HepG2 (cell line): ENCODE results near the gene ARL3. TPM values are rescaled to one million over a fixed set of nuclear protein-coding genes. Genes with fewer than 3 reads are reported as not detected.

Source experiments
- ATF6 ChIP-seq: sonication (generic); formaldehyde crosslinking; conservative IDR thresholded peaks from 2 replicates; pipeline ENCODE4 v1.4.0; 2020; ENCODE audit warnings: missing genetic modification reagents
- FOXA3 ChIP-seq: IDR thresholded peaks from 2 replicates; pipeline ENCODE4 v1.6.1; 2016; ENCODE audit warnings: missing genetic modification reagents, missing compliant biosample characterization
- FOXK1 ChIP-seq: sonication (generic); formaldehyde crosslinking; IDR thresholded peaks from 2 replicates; pipeline ENCODE4 v1.4.0; 2020; ENCODE audit warnings: low read depth, missing genetic modification reagents, borderline replicate concordance
- GATA4 ChIP-seq: sonication (generic); IDR thresholded peaks from 2 replicates; pipeline ENCODE4 v1.6.1; 2016; ENCODE audit warnings: antibody characterized with exemption, low read depth, borderline replicate concordance
- HNF1B ChIP-seq: sonication (generic); formaldehyde crosslinking; IDR thresholded peaks from 2 replicates; pipeline ENCODE4 v1.5.1; 2020; ENCODE audit warnings: mild to moderate bottlenecking, moderate library complexity, missing genetic modification reagents
- NBN ChIP-seq: fragments of 450-650 bp; conservative IDR thresholded peaks from 2 replicates; pipeline ENCODE4 v1.6.1; 2017
- SAP130 ChIP-seq: IDR thresholded peaks from 2 replicates; pipeline ENCODE4 v1.6.1; 2016; ENCODE audit warnings: low read depth
- SKIL ChIP-seq: sonication (generic); formaldehyde crosslinking; IDR thresholded peaks from 2 replicates; pipeline ENCODE4 v1.8.0; 2022; ENCODE audit warnings: missing genetic modification reagents, mild to moderate bottlenecking, moderate library complexity, borderline replicate concordance
- ZBED4 ChIP-seq: sonication (generic); formaldehyde crosslinking; IDR thresholded peaks from 2 replicates; pipeline ENCODE4 v1.4.0; 2020; ENCODE audit warnings: missing genetic modification reagents, borderline replicate concordance
- ZBTB7B ChIP-seq: sonication (generic); formaldehyde crosslinking; IDR thresholded peaks from 2 replicates; pipeline ENCODE4 v1.4.0; 2020; ENCODE audit warnings: missing genetic modification reagents
- ZC3H4 ChIP-seq: sonication (generic); formaldehyde crosslinking; IDR thresholded peaks from 2 replicates; pipeline ENCODE4 v1.4.0; 2020; ENCODE audit warnings: missing genetic modification reagents, borderline replicate concordance
- ZFP90 ChIP-seq: sonication (generic); formaldehyde crosslinking; IDR thresholded peaks from 2 replicates; pipeline ENCODE4 v1.8.0; 2022; ENCODE audit warnings: missing genetic modification reagents, mild to moderate bottlenecking, inconsistent platforms, borderline replicate concordance
- ZFP91 ChIP-seq: sonication (generic); formaldehyde crosslinking; IDR thresholded peaks from 2 replicates; pipeline ENCODE4 v1.9.0; 2022; ENCODE audit warnings: missing genetic modification reagents, mild to moderate bottlenecking, borderline replicate concordance
- ZNF10 ChIP-seq: sonication (generic); formaldehyde crosslinking; IDR thresholded peaks from 2 replicates; pipeline ENCODE4 v1.4.0; 2020; ENCODE audit warnings: mild to moderate bottlenecking, low read depth, missing genetic modification reagents, borderline replicate concordance
- ZNF350 ChIP-seq: sonication (generic); formaldehyde crosslinking; IDR thresholded peaks from 2 replicates; pipeline ENCODE4 v1.4.0; 2020; ENCODE audit warnings: mild to moderate bottlenecking, low read depth, missing genetic modification reagents, borderline replicate concordance
- ZNF652 ChIP-seq: IDR thresholded peaks from 2 replicates; pipeline ENCODE4 v1.6.1; 2016; ENCODE audit warnings: low read depth, borderline replicate concordance
- ZNF678 ChIP-seq: sonication (generic); formaldehyde crosslinking; IDR thresholded peaks from 2 replicates; pipeline ENCODE4 v1.4.0; 2020; ENCODE audit warnings: mild to moderate bottlenecking, missing genetic modification reagents
- polyA plus RNA-seq, 8 experiments: library from polyadenylated mRNA; depleted of rRNA in 3 of 8; stranded (reverse) in 7 of 8; unstranded in 1 of 8; fragments of >200 nt; fragmentation: Illumina TruSeq in 4 of 8; extraction: Trizol in 4 of 8; gene quantifications; 2 replicates each; pipeline versions ENCODE4 v1.2.1 to v1.2.3, GENCODE V29; 2011 to 2016; ENCODE audit warnings: low read depth in 4 of 8, missing spikeins in 1 of 8, mixed read lengths in 1 of 8; ENCODE audit not compliant: insufficient read depth in 1 of 8
- total RNA-seq, 5 experiments: library from RNA; depleted of rRNA; stranded (reverse); fragments of >200 nt; fragmentation: Illumina TruSeq; extraction: Trizol; gene quantifications; 2 replicates each; pipeline ENCODE4 v1.2.3, GENCODE V29; 2016; ENCODE audit warnings: low read depth in 1 of 5

ARL3 gene
- total and polyA plus RNA-seq, 2 of the 13 experiments (the other 11 are each of a cell fraction or from before 2014, with no cell fraction given): 5.2 to 6.6 TPM

- TF ChIP-seq ZFP91 (CRISPR knock-in tag) (peak; percentile 82; the same call in 1 of the 2 replicates), FOXK1 (CRISPR knock-in tag) (no peak), ZNF652 (CRISPR knock-in tag) (no peak; the same call in 1 of the 2 replicates), SAP130 (CRISPR knock-in tag) (peak; percentile 92), ZC3H4 (CRISPR knock-in tag) (no peak), GATA4 (no peak), ZNF350 (CRISPR knock-in tag) (no peak; the same call in 1 of the 2 replicates), ZNF10 (CRISPR knock-in tag) (no peak), NBN (no peak), ZFP90 (CRISPR knock-in tag) (no peak; the same call in 1 of the 2 replicates), FOXA3 (CRISPR knock-in tag) (peak; percentile 40), ZBED4 (CRISPR knock-in tag) (peak; percentile 88), ATF6 (CRISPR knock-in tag) (no peak), SKIL (CRISPR knock-in tag) (peak; percentile 32; the same call in 1 of the 2 replicates), HNF1B (CRISPR knock-in tag) (peak; percentile 71), ZNF678 (CRISPR knock-in tag) (0 out of 2 replicates have a peak, but pooled peaks have one; percentile 52), ZBTB7B (peak; percentile 77; the same call in 1 of the 2 replicates)
Observed at GRCh38 chr10:102660888-102661657, 53.1 kb downstream of the ARL3 start (continued).
